Measurements from ENCODE around the gene EP300. TPM values are rescaled to one million over a fixed set of nuclear protein-coding genes. Genes with fewer than 3 reads are reported as not detected.

EP300 gene
- total RNA-seq, 4 donors from 2014 or later = 142 to 155 (median 149) TPM

GRCh38 chr22:41181349-41182241, 89.2 kb downstream of the EP300 start:
- Histone ChIP-seq H3K36me3 (peaks cover 0 to 31% (median 0%) of the 10 kb centered on the region in 3 donors), H3K4me1 (no peaks in the 10 kb centered on the region), H3K27ac (peak overlapping the region in 1 of 4 donors; percentile 34), H3K27me3 (no peaks in the 10 kb centered on the region), H3K4me3 (peak overlapping the region in 1 of 4 donors; percentile 3), H3K9me3 (no peaks in the 10 kb centered on the region)
- DNase-seq = peak in 2 of 3 donors; percentile 52 to 66
- peak in 1 of 2 donors; percentile 27 for TF ChIP-seq POLR2A (IDR thresholded peaks at IDR 0.05)
- TF ChIP-seq CTCF (IDR thresholded peaks at IDR 0.05) = peak in 1 of 6 experiments; percentile 5

- Histone ChIP-seq H3K27me3 (no peaks in the 10 kb centered on the region), H3K4me3 (no peak overlapping the region), H3K9me3 (no peaks in the 10 kb centered on the region), H3K36me3 (peaks cover 0 to 6% (median 0%) of the 10 kb centered on the region in 3 donors), H3K27ac (no peak overlapping the region), H3K4me1 (no peaks in the 10 kb centered on the region)
- TF ChIP-seq POLR2A (IDR thresholded peaks at IDR 0.05) = no peak
- TF ChIP-seq CTCF (IDR thresholded peaks at IDR 0.05) = no peak
- DNase-seq = no peak
Measured at GRCh38 chr22:41184679-41185078, 92.3 kb downstream of the EP300 start.

- Histone ChIP-seq H3K27ac (no peak overlapping the region), H3K4me3 (no peak overlapping the region), H3K36me3 (no peaks in the 10 kb centered on the region), H3K9me3 (no peaks in the 10 kb centered on the region), H3K4me1 (no peaks in the 10 kb centered on the region), H3K27me3 (no peaks in the 10 kb centered on the region)
- DNase-seq = no peak
- TF ChIP-seq POLR2A (IDR thresholded peaks at IDR 0.05) (no peak), CTCF (IDR thresholded peaks at IDR 0.05) (no peak)
Measured at GRCh38 chr22:41191467-41191866, 99.1 kb downstream of the EP300 start.

- Histone ChIP-seq H3K9me3 (no peaks in the 10 kb centered on the region), H3K36me3 (no peaks in the 10 kb centered on the region), H3K4me1 (peaks cover 0 to 11% (median 1%) of the 10 kb centered on the region in 4 donors), H3K4me3 (no peak overlapping the region), H3K27ac (no peak overlapping the region), H3K27me3 (no peaks in the 10 kb centered on the region)
- TF ChIP-seq POLR2A (IDR thresholded peaks at IDR 0.05) (no peak), CTCF (IDR thresholded peaks at IDR 0.05) (no peak)
- no peak for DNase-seq
Measured at GRCh38 chr22:41193829-41194228, 101.4 kb downstream of the EP300 start.

- Histone ChIP-seq H3K9me3 (no peaks in the 10 kb centered on the region), H3K4me3 (peak overlapping the region; percentile 64 to 84 (median 72)), H3K36me3 (no peaks in the 10 kb centered on the region), H3K27ac (peak overlapping the region in 3 of 4 donors; percentile 9 to 64 (median 31)), H3K27me3 (no peaks in the 10 kb centered on the region), H3K4me1 (peaks cover 0 to 14% (median 1%) of the 10 kb centered on the region in 4 donors)
- peak; percentile 80 to 93 (median 92) for DNase-seq
- TF ChIP-seq CTCF (IDR thresholded peaks at IDR 0.05) (peak in 2 of 6 experiments; percentile 16 to 32), POLR2A (IDR thresholded peaks at IDR 0.05) (no peak)
Measured at GRCh38 chr22:41197038-41197972, 104.9 kb downstream of the EP300 start.
